ENCODE measurements around the gene APLNR.
"Not testable (repeated sequence)": the region's sequence is repeated elsewhere in the genome, so short reads cannot be mapped to it uniquely, and the experiment has no call there.

The APLNR gene
- 0 reads per million in 2 donors for total RNA-seq

DNA sequence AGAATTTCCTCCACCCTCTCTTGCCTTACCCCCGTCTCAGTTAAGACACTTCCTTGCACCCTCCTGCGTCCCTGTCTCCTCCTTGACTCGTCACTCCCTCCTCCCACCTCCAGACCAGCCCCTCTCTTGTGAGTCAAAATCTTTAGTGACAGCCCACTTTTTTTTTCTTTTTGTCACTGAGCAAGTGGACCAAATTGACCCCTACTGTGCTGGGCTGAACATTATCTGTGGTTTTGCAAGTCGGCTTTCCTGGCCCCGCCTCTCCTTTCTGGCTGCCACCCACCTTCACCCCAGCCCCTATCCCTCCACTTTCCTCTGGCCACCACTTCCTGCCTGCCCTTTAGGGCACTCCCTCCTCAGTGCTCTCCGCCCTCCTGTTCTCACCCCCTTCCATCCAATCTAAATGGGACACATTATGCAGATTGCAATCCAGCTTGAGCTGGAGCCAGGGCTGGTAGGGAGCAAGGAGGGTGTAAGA is at the start of gene APLNR:
Gene APLNR, minus strand, starts transcription at position 47 of the 478 bp plus-strand sequence. CDS start 246 bp downstream, outside the sequence.
- DNase-seq, result no peak

GRCh38 chr11:57283231-57283990 is 46.4 kb upstream of the APLNR start:
- no peak for DNase-seq

DNA sequence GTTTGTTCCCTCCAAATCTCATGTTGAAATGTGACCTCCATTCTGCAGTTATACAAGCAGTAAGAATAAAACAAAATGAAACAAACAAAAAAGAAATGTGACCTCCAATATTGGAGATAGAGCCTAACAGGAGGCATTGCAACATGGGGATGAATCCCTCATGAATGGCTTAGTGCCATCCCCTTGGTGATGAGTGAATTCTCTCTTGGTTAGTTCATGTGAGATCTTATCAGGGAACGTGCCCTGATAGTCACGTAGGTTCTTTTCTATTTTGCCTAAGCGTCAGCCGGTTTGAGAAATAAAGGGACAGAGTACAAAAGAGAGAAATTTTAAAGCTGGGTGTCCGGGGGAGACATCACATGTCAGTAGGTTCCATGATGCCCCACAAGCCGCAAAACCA is 44.5 kb upstream of the APLNR start:
- not testable (repeated sequence) for DNase-seq

DNA sequence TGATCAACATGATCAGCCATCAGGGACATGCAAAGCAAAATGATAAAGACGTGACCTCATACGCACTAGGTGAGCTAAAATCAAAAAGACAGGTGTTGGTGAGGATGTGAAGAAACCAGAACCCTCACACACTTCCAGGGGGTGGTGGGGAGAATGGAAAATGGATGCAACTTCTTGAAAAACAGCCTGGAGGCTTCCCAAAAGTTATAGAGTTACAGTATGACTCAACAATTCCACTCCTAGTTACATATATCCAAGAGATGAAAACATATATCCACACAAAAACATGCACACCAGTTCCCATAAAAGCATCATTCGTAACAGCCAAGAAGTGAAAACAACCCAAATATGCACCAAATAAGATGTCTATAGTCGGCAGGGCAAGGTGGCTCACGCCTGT is 42.1 kb upstream of the APLNR start:
- DNase-seq, result no peak

GRCh38 chr11:57278721-57279095 is 41.7 kb upstream of the APLNR start:
- no peak for DNase-seq

- no peak for DNase-seq
Observed at GRCh38 chr11:57277845-57278720, 41.0 kb upstream of the APLNR start.

- DNase-seq, result no peak
Observed at GRCh38 chr11:57276971-57277675, 40.1 kb upstream of the APLNR start.

DNA sequence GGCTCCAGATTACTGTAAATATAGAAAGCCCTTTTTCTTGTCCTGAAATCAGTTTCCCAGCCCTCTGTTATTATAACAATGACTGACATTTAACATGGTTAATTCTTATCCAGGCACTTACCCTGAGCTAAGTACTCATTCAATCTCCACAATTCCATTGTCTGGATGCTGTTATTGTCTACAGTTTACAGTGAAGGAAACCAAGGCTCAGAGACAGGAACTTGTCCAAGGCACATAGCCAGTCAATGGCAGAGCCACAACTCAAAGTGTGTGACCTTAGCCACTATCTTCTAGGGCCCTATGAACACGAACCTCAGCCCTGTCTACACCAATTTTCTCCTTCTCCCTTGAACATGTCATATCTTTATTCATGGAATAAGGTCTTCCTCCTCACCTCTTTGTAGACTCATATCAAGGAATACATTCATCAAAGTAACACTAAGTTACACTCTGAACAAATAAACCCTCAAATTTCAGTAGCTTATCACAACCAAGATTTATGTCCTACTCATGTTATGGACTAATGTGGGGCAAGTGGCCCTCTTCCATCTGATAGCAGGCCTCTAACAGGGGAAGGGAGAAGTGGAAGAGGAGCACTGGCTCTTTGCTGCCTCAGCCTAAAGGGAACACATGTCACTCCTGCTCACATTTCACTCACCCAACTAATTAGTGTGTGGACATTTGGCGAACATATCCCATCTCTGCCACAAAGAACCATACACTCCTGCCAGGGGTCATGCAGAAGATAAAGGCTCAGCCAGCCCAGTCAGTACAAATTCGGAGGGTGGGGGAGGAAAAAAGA is 39.3 kb upstream of the APLNR start:
- no peak for DNase-seq

DNA sequence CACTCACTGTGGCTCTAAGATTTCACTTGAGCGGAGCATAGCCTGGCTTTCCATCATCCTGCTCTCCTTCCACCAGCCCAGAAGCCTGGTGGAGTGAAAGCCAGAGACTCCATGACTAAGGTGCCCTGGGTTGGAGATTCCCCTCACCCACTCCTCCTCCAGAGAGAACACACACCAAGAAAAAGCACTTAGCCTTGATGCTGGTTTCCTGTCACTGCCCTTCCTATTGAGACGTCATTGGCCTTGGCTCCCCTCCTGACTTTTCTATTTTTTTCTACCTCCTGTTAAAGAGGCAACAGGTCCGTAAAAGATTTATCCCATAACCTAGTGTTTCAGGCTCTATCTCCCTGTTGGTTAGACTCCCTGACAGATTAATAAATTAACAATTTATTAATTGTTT is 38.5 kb upstream of the APLNR start:
- no peak for DNase-seq

- DNase-seq, result no peak
Observed at GRCh38 chr11:57274904-57275498, 38.0 kb upstream of the APLNR start.

DNA sequence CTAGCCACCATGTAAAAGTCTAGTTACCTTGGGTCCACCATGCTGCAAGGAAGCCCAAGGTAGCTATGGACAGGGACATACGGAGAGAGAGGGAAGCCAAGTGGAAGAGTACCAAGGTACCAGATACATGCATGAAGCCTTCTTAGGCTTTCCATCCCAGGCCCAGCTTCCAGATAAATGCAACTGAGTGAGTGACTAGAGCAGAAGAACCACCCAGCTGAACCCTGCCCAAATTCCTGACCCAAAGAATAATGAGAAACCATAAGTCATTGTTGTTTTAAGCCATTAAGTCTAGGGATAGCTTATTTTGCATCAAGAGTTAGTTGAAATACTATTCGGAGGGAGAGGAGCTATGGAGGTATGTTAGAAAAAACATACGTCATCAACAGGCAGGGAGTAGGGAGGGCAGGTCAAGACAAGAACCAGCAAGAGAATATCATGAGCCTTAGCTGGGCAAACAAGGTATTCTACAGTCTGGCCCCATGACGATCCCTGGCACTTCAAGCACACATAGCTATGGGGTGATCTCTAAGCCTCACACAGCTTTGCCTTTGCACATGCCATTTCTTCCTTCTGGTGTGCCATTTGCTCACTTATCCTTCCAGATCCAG is 36.5 kb upstream of the APLNR start:
- no peak for DNase-seq

DNA sequence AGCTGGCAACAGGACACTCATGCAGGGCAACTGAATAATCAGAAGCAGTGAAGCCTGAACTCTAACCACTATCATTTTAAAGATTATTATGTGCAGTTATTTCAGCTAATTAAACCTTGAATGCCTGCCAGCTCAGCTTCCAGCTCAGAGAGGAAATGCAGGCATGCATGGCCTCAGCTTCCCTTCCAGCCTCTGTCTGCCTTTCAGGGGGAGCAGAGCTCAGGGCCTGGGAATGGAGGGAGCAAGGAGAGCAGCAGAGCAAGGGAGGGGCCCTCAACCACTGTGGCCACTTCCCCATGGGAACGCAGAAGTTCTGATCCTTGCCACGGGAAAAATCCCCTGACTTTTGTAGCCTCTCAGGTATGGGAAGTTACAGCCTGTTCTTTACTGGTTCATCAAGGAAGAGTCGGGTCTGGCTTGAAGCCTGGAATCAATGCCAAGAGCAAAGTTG is 32.5 kb upstream of the APLNR start:
- DNase-seq, result no peak

DNA sequence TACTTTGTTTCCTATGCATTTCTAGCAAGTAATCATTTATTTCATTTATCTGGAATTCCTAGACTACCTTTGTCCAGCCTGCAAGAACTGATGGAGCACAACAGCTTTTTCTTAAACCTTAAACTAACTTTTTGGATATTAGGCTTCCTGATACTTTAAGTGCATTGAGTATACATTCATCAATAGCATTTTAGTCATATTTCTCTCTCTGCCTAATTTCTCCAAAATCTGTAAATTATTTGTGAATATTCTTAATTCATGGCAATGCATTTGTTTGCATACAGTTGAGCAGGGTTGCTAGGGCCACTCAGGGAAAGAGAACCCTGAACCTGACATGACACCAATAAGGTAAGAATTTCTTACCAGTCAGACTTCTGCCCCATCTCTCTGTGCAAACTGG is 29.1 kb upstream of the APLNR start:
- no peak for DNase-seq

- no peak for DNase-seq
Observed at GRCh38 chr11:57263351-57263750, 26.3 kb upstream of the APLNR start.

DNA sequence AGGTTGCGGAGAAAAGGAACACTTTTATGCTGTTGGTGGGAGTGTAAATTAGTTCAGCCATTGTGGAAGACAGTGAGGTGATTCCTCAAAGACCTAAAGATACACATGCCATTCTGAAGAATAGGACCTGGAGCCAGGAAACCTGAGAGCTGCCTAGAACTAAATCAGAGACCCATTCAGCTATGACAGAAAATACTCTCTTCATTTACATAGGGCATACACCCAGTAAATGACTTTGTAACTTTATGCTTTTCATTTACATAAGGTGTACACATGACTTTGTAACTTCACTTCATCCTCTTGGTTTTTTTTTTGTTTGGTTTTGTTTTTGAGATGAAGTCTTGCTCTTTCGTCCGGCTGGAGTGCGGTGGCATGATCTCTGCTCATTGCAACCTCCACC is 25.1 kb upstream of the APLNR start:
- DNase-seq, result no peak

- DNase-seq, result no peak
Observed at GRCh38 chr11:57260937-57261783, 24.1 kb upstream of the APLNR start.

DNA sequence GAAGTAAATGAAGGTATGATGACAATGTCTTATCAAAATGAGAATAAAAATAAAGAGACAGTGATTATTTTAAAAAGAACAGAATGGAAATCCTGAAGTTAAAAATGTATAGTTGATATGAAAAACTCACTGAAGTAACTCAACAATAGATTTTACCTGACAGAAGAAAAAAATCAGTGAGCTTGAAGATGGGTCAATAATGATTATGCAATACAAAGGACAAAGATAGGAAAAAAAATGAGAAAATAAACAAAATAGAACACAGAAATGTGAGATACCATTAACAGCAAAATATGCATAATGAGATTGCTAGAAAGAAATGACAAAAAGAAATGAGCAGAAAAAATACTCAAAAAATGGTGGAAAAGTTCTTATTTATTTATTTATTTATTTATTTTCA is 19.1 kb upstream of the APLNR start:
- no peak for DNase-seq

- no peak for DNase-seq
Observed at GRCh38 chr11:57255618-57256017, 18.6 kb upstream of the APLNR start.

GRCh38 chr11:57254631-57255030 is 17.6 kb upstream of the APLNR start:
- no peak for DNase-seq

DNA sequence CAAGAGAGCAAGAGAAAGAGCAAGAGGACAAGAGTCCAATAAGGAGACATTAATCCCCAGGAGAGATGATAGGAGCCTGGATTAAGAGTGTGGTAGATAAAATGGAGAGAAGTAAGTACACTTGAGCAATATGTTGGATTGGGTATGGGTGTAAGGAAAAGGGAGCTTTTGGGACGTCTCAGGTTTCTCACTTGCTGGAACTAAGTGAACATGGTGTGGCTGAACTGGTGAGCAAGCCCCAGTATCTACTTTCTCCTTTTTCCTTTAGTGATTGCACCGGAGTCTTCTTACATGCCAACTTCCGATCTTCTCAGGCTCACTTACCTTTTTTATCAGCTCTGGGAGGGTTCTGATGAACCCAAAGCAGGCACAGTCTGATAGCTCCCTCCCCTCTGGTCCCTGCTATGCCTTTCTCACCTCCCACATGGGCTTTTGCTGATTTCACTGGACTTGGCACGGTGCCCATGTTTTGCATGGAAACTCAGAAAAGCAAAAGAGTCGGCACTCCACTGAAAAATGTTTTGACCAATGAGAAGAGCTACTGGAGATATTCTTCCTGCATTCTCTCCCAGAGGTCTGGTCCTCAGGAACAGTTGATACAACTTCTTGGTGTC is 14.5 kb upstream of the APLNR start:
- DNase-seq, result no peak
